ENCODE measurements around the gene DMBX1. TPM values are rescaled to one million over a fixed set of nuclear protein-coding genes. Genes with fewer than 3 reads are reported as not detected.

The DMBX1 gene
- total RNA-seq, 1 donor from 2014 or later: 0.04 TPM

GRCh38 chr1:46451948-46452930 is 37.4 kb upstream of the DMBX1 start:
- Histone ChIP-seq H3K36me3 (ENCODE audit: control insufficient read depth, insufficient read depth, low read length) (no peaks in the 10 kb centered on the region), H3K4me3 (ENCODE audit: low read depth, low read length) (no peak overlapping the region), H3K27me3 (ENCODE audit: control insufficient read depth, insufficient read depth, low read length) (peaks cover 65% of the 10 kb centered on the region)
- DNase-seq (ENCODE audit: low read depth): no peak
- no peak for TF ChIP-seq CTCF (IDR thresholded peaks at IDR 0.05; ENCODE audit: insufficient read depth, low read length, poor library complexity, severe bottlenecking)

- Histone ChIP-seq H3K36me3 (ENCODE audit: control insufficient read depth, insufficient read depth, low read length) (no peaks in the 10 kb centered on the region), H3K27me3 (ENCODE audit: control insufficient read depth, insufficient read depth, low read length) (peaks cover 60% of the 10 kb centered on the region), H3K4me3 (ENCODE audit: low read depth, low read length) (no peak overlapping the region)
- TF ChIP-seq CTCF (IDR thresholded peaks at IDR 0.05; ENCODE audit: insufficient read depth, low read length, poor library complexity, severe bottlenecking): no peak
- DNase-seq (ENCODE audit: low read depth): no peak
Measured at GRCh38 chr1:46452931-46453325, 36.7 kb upstream of the DMBX1 start.

- Histone ChIP-seq H3K36me3 (ENCODE audit: control insufficient read depth, insufficient read depth, low read length) (no peaks in the 10 kb centered on the region), H3K4me3 (ENCODE audit: low read depth, low read length) (no peak overlapping the region), H3K27me3 (ENCODE audit: control insufficient read depth, insufficient read depth, low read length) (peaks cover 62% of the 10 kb centered on the region)
- no peak for DNase-seq (ENCODE audit: low read depth)
- TF ChIP-seq CTCF (IDR thresholded peaks at IDR 0.05; ENCODE audit: insufficient read depth, low read length, poor library complexity, severe bottlenecking): no peak
Measured at GRCh38 chr1:46453449-46453848, 36.2 kb upstream of the DMBX1 start.

GRCh38 chr1:46455951-46456350 is 33.7 kb upstream of the DMBX1 start:
- H3K27me3 ChIP-seq (ENCODE audit: control insufficient read depth, insufficient read depth, low read length): peaks cover 52% of the 10 kb centered on the region
- no peaks in the 10 kb centered on the region for H3K36me3 ChIP-seq (ENCODE audit: control insufficient read depth, insufficient read depth, low read length)
- TF ChIP-seq CTCF (IDR thresholded peaks at IDR 0.05; ENCODE audit: insufficient read depth, low read length, poor library complexity, severe bottlenecking): no peak

GRCh38 chr1:46456411-46456963 is 33.1 kb upstream of the DMBX1 start:
- DNase-seq (ENCODE audit: low read depth): no peak
- Histone ChIP-seq H3K4me3 (ENCODE audit: low read depth, low read length) (no peak overlapping the region), H3K27me3 (ENCODE audit: control insufficient read depth, insufficient read depth, low read length) (peaks cover 46% of the 10 kb centered on the region), H3K36me3 (ENCODE audit: control insufficient read depth, insufficient read depth, low read length) (no peaks in the 10 kb centered on the region)
- TF ChIP-seq CTCF (IDR thresholded peaks at IDR 0.05; ENCODE audit: insufficient read depth, low read length, poor library complexity, severe bottlenecking): no peak

More at GRCh38 chr1:46455951-46456350, 33.7 kb upstream of the DMBX1 start:
- no peak overlapping the region for H3K4me3 ChIP-seq (ENCODE audit: low read depth, low read length)
- no peak for DNase-seq (ENCODE audit: low read depth)

Measured in kidney epithelial cell (primary cell).